Myocyte (in vitro differentiated cells): ENCODE measurements around the gene REP15. TPM values are rescaled to one million over a fixed set of nuclear protein-coding genes. Genes with fewer than 3 reads are reported as not detected.

Experiments used
- total RNA-seq: library from RNA; depleted of rRNA; stranded (reverse); fragments of >200 nt; gene quantifications from 2 replicates; pipeline ENCODE4 v1.2.3, GENCODE V29; 2014

The REP15 gene
- total RNA-seq, 1 donor from 2014 or later: 2.8 TPM

Other genes starting within 250 kb of the REP15 start
- not detected in 2 replicates for gene SMCO2, start 249.7 kb upstream of the REP15 start, total RNA-seq
- 63.6 and 103 TPM in 2 replicates for gene PPFIBP1, start 172.2 kb upstream of the REP15 start, total RNA-seq
- gene MRPS35, start 14.4 kb downstream of the REP15 start, total RNA-seq: 68.7 and 79.4 TPM in 2 replicates
- 7.4 and 9.2 TPM in 2 replicates for gene KLHL42, start 83.8 kb downstream of the REP15 start, total RNA-seq
- not detected in 2 replicates for gene MANSC4, start 83.8 kb downstream of the REP15 start, total RNA-seq